Right lobe of liver (tissue), 4 donors: ENCODE data around the gene ZNF827.

Source experiments
- POLR2A ChIP-seq: fragments of 450-650 bp; IDR thresholded peaks from one replicate; pipeline ENCODE4 v1.6.1; 2017; ENCODE audit warnings: antibody characterized with exemption, mild to moderate bottlenecking
- TF ChIP-seq, protein P1 (sequence below), 4 donors: fragments of 200-600 bp in 3 of 4; fragments of 450-650 bp in 1 of 4; IDR thresholded peaks; one replicate each; pipeline versions ENCODE4 v1.5.1 to v1.8.0; 2016 to 2022; ENCODE audit warnings: antibody characterized with exemption in 4 of 4, mild to moderate bottlenecking in 2 of 4
- donor health status: DM: no; HTN: no; CAD: no.
- donor health status: DM: no; HTN: no; CAD: no.
- donor health status: DM: no; HTN: yes; CAD: no.

GRCh38 chr4:145840162-145840768 is 98.4 kb downstream of the ZNF827 start:
- TF ChIP-seq, protein P1, sequence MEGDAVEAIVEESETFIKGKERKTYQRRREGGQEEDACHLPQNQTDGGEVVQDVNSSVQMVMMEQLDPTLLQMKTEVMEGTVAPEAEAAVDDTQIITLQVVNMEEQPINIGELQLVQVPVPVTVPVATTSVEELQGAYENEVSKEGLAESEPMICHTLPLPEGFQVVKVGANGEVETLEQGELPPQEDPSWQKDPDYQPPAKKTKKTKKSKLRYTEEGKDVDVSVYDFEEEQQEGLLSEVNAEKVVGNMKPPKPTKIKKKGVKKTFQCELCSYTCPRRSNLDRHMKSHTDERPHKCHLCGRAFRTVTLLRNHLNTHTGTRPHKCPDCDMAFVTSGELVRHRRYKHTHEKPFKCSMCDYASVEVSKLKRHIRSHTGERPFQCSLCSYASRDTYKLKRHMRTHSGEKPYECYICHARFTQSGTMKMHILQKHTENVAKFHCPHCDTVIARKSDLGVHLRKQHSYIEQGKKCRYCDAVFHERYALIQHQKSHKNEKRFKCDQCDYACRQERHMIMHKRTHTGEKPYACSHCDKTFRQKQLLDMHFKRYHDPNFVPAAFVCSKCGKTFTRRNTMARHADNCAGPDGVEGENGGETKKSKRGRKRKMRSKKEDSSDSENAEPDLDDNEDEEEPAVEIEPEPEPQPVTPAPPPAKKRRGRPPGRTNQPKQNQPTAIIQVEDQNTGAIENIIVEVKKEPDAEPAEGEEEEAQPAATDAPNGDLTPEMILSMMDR (IDR thresholded peaks at IDR 0.05): peak; percentile 45 to 56 (median 52)
- TF ChIP-seq POLR2A: no peak
